Measurements from ENCODE around the gene CD302. TPM values are rescaled to one million over a fixed set of nuclear protein-coding genes. Genes with fewer than 3 reads are reported as not detected.
"Not testable (repeated sequence)": the region's sequence is repeated elsewhere in the genome, so short reads cannot be mapped to it uniquely, and the experiment has no call there.

The CD302 gene
- total RNA-seq, 1 experiment from 2014 or later = 8.5 TPM

GRCh38 chr2:159735648-159736047 is 62.4 kb downstream of the CD302 start:
- H3K9me2 ChIP-seq (replicated peaks; ENCODE audit: low read length) = no peaks in the 10 kb centered on the region
- H3K4me3 ChIP-seq (ENCODE audit: low read length) = no peak overlapping the region

GRCh38 chr2:159728629-159729028 is 69.4 kb downstream of the CD302 start:
- Histone ChIP-seq H3K9me2 (replicated peaks; ENCODE audit: low read length) (no peaks in the 10 kb centered on the region), H3F3A (ENCODE audit: low read length, unreplicated experiment) (no peaks in the 10 kb centered on the region), H3K27me3 (ENCODE audit: low read length) (no peaks in the 10 kb centered on the region), H2AFZ (ENCODE audit: low read length) (no peak overlapping the region), H3K9me3 (ENCODE audit: low read length) (no peaks in the 10 kb centered on the region), H3K27ac (ENCODE audit: low read length) (no peak overlapping the region), H3K9ac (ENCODE audit: low read length) (no peak overlapping the region), H3K4me2 (ENCODE audit: low read length) (no peak overlapping the region), H3K36me3 (ENCODE audit: low read depth, low read length) (peaks cover 46% of the 10 kb centered on the region), H3K79me2 (ENCODE audit: low read length) (peaks cover 90% of the 10 kb centered on the region), H3K4me1 (ENCODE audit: insufficient read depth, low read length) (no peaks in the 10 kb centered on the region), H3K4me3 (ENCODE audit: low read length) (no peak overlapping the region), H4K20me1 (ENCODE audit: low read length) (peaks cover 66% of the 10 kb centered on the region)
- DNase-seq (no peak), ATAC-seq (no peak)
- BruUV-seq (replicated peaks) = no TSS peak
- intact Hi-C loops (cut with micrococcal nuclease) = no loop called here
- no peak for TF ChIP-seq CTCF (conservative IDR thresholded peaks at IDR 0.05; ENCODE audit: low read depth, low read length)
- ChIA-PET POLR2A (ENCODE audit: unreplicated experiment) (no interaction called here), CTCF (no interaction called here)

More at GRCh38 chr2:159735648-159736047, 62.4 kb downstream of the CD302 start:
- H3K9ac ChIP-seq (ENCODE audit: low read length) = no peak overlapping the region
- no peak overlapping the region for H3K27ac ChIP-seq (ENCODE audit: low read length)
- H3K9me3 ChIP-seq (ENCODE audit: low read length) = no peaks in the 10 kb centered on the region
- TF ChIP-seq EZH2phosphoT487 (IDR thresholded peaks at IDR 0.05; ENCODE audit: borderline replicate concordance, low read length) (no peak), EZH2 (IDR thresholded peaks at IDR 0.05; ENCODE audit: low read length, unreplicated experiment) (no peak), CTCF (conservative IDR thresholded peaks at IDR 0.05; ENCODE audit: low read depth, low read length) (no peak)
- intact Hi-C loops (cut with micrococcal nuclease) = no loop called here
- no peak overlapping the region for H3K4me2 ChIP-seq (ENCODE audit: low read length)
- H3K79me2 ChIP-seq (ENCODE audit: low read length) = peaks cover 90% of the 10 kb centered on the region
- H4K20me1 ChIP-seq (ENCODE audit: low read length) = peaks cover 51% of the 10 kb centered on the region
- BruUV-seq (replicated peaks) = no TSS peak
- no peaks in the 10 kb centered on the region for H3F3A ChIP-seq (ENCODE audit: low read length, unreplicated experiment)
- ChIA-PET CTCF (no interaction called here), POLR2A (ENCODE audit: unreplicated experiment) (no interaction called here)
- DNase-seq = no peak
- peaks cover 62% of the 10 kb centered on the region for H3K36me3 ChIP-seq (ENCODE audit: low read depth, low read length)
- ATAC-seq = no peak
- H2AFZ ChIP-seq (ENCODE audit: low read length) = no peak overlapping the region
- H3K4me1 ChIP-seq (ENCODE audit: insufficient read depth, low read length) = no peaks in the 10 kb centered on the region; the same call in 1 of the 2 replicates
- no peaks in the 10 kb centered on the region for H3K27me3 ChIP-seq (ENCODE audit: low read length)

- H3K9me2 ChIP-seq (replicated peaks; ENCODE audit: low read length) = no peaks in the 10 kb centered on the region
- H3K27ac ChIP-seq (ENCODE audit: low read length) = no peak overlapping the region
- peaks cover 92% of the 10 kb centered on the region for H4K20me1 ChIP-seq (ENCODE audit: low read length)
- no TSS peak for BruUV-seq (replicated peaks)
- H3K27me3 ChIP-seq (ENCODE audit: low read length) = no peaks in the 10 kb centered on the region
- ATAC-seq (no peak), DNase-seq (no peak)
- no peak overlapping the region for H2AFZ ChIP-seq (ENCODE audit: low read length)
- no peak overlapping the region for H3K4me3 ChIP-seq (ENCODE audit: low read length)
- POLR2A ChIA-PET (ENCODE audit: unreplicated experiment) = no interaction called here
- H3K79me2 ChIP-seq (ENCODE audit: low read length) = peaks cover 100% of the 10 kb centered on the region
- H3K36me3 ChIP-seq (ENCODE audit: low read depth, low read length) = peaks cover 49% of the 10 kb centered on the region
- no peaks in the 10 kb centered on the region for H3F3A ChIP-seq (ENCODE audit: low read length, unreplicated experiment)
- no peak for TF ChIP-seq CTCF (conservative IDR thresholded peaks at IDR 0.05; ENCODE audit: low read depth, low read length)
- no peak for TF ChIP-seq EZH2 (IDR thresholded peaks at IDR 0.05; ENCODE audit: low read length, unreplicated experiment)
- H3K4me2 ChIP-seq (ENCODE audit: low read length) = no peak overlapping the region
- CTCF ChIA-PET = no interaction called here
- no peaks in the 10 kb centered on the region for H3K4me1 ChIP-seq (ENCODE audit: insufficient read depth, low read length)
- no peak overlapping the region for H3K9ac ChIP-seq (ENCODE audit: low read length)
- intact Hi-C loops (cut with micrococcal nuclease) = no loop called here
- no peaks in the 10 kb centered on the region for H3K9me3 ChIP-seq (ENCODE audit: low read length)
These were observed 72.3 kb downstream of the CD302 start for GRCh38 chr2:159725713-159726112.

- H3K79me2 ChIP-seq (ENCODE audit: low read length) = peaks cover 100% of the 10 kb centered on the region
- H3F3A ChIP-seq (ENCODE audit: low read length, unreplicated experiment); H3K27ac ChIP-seq (ENCODE audit: low read length); H3K27me3 ChIP-seq (ENCODE audit: low read length); H3K4me2 ChIP-seq (ENCODE audit: low read length); POLR2A ChIA-PET (ENCODE audit: unreplicated experiment); H2AFZ ChIP-seq (ENCODE audit: low read length); H3K9me2 ChIP-seq (replicated peaks; ENCODE audit: low read length); H3K9me3 ChIP-seq (ENCODE audit: low read length); intact Hi-C loops (cut with micrococcal nuclease); DNase-seq; H3K4me1 ChIP-seq (ENCODE audit: insufficient read depth, low read length); ATAC-seq; BruUV-seq (replicated peaks); H3K4me3 ChIP-seq (ENCODE audit: low read length); CTCF ChIA-PET; H3K9ac ChIP-seq (ENCODE audit: low read length): not testable (repeated sequence)
- H4K20me1 ChIP-seq (ENCODE audit: low read length) = peaks cover 92% of the 10 kb centered on the region
- H3K36me3 ChIP-seq (ENCODE audit: low read depth, low read length) = peaks cover 50% of the 10 kb centered on the region
These were observed 73.0 kb downstream of the CD302 start for GRCh38 chr2:159724795-159725572.
